Activated CD8-positive, alpha-beta memory T cell treated with anti-CD3 and anti-CD28 coated beads, Interleukin-2, amount 10 ng/mL, durations not matched to agents 7 days and 5 days (primary cell): ENCODE data around the gene TAF11L4. TPM values are rescaled to one million over a fixed set of nuclear protein-coding genes. Genes with fewer than 3 reads are reported as not detected.
"Not testable (repeated sequence)": the region's sequence is repeated elsewhere in the genome, so short reads cannot be mapped to it uniquely, and the experiment has no call there.

ENCODE experiments used
- ATAC-seq: fragments of 150-1000 bp; cut with Tn5 transposase; one replicate; pipeline ENCODE4 v1.10.0; 2021; ENCODE audit warnings: moderate library complexity
- CTCF ChIA-PET: fragments of 350-600 bp; sonication (Branson Sonifier 250); formaldehyde crosslinking; loops from one replicate; lab custom pipeline; 2021; ENCODE audit warnings: antibody characterized with exemption; lab: Charles Lee
- DNase-seq: peaks from one replicate; pipeline ENCODE4 v3.0.0-alpha.2; 2020
- H3K27ac Mint-ChIP-seq: one replicate; pipeline ENCODE4 v1.8.0; 2021; ENCODE audit warnings: mild to moderate bottlenecking, mixed read lengths
- H3K27me3 Mint-ChIP-seq: one replicate; pipeline ENCODE4 v1.8.0; 2021; ENCODE audit warnings: mixed read lengths
- H3K36me3 Mint-ChIP-seq: one replicate; pipeline ENCODE4 v1.8.0; 2021; ENCODE audit warnings: mild to moderate bottlenecking, mixed read lengths
- H3K4me1 Mint-ChIP-seq: one replicate; pipeline ENCODE4 v1.8.0; 2021; ENCODE audit warnings: mixed read lengths
- H3K4me3 Mint-ChIP-seq: one replicate; pipeline ENCODE4 v1.8.0; 2021; ENCODE audit warnings: mild to moderate bottlenecking, moderate library complexity, mixed read lengths
- H3K9me3 Mint-ChIP-seq: one replicate; pipeline ENCODE4 v1.8.0; 2022; ENCODE audit warnings: low read depth, mixed read lengths
- total RNA-seq, 2 experiments: library from RNA; stranded (reverse); gene quantifications; one replicate each; pipeline ENCODE4 v1.2.3, GENCODE V29; 2021

Gene TAF11L4
- total RNA-seq, result not detected

DNA sequence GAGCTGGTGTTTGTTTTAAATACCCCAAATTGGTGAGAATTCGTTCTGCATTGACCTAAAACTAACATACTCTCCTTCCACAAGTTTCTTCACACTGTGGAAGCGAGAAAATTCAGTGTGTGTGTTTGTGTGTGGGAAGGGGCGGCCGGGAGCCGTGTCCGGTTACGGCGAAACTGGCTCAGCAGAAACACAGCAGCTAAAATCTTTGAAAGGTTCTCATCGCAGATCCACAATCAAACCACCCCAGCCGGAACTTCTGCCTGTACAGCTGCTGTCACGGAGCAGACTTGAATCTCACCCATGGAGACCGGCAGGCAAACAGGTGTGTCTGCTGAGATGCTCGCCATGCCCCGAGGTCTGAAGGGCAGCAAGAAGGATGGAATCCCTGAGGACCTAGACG is at the start of gene TAF11L4:
TAF11L4 (plus strand) TSS at position 301 of the 400 bp plus-strand sequence.
- H3K36me3 Mint-ChIP-seq, H3K27me3 Mint-ChIP-seq, ATAC-seq, H3K4me1 Mint-ChIP-seq, DNase-seq, H3K4me3 Mint-ChIP-seq, CTCF ChIA-PET, H3K9me3 Mint-ChIP-seq, H3K27ac Mint-ChIP-seq: not testable (repeated sequence)

DNA sequence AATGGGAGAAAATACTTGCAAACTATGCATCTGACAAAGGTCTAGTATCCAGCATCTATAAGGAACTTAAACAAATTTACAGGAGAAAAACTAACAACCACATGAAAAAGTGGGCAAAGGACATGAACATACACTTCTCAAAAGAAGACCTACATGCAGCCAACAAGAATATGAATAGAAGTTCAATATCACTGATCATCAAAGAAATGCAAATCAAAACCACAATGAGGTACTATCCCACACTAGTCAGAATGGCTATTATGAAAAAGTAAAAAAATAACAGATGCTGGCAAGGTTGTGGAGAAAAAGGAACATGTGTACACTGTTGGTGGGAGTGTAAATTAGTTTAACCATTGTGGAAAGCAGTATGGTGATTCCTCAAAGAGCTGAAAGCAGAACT is 46.5 kb upstream of the TAF11L4 start:
- H3K36me3 Mint-ChIP-seq, H3K4me3 Mint-ChIP-seq, H3K27me3 Mint-ChIP-seq, CTCF ChIA-PET, H3K4me1 Mint-ChIP-seq, DNase-seq, H3K9me3 Mint-ChIP-seq, H3K27ac Mint-ChIP-seq, ATAC-seq: not testable (repeated sequence)

DNA sequence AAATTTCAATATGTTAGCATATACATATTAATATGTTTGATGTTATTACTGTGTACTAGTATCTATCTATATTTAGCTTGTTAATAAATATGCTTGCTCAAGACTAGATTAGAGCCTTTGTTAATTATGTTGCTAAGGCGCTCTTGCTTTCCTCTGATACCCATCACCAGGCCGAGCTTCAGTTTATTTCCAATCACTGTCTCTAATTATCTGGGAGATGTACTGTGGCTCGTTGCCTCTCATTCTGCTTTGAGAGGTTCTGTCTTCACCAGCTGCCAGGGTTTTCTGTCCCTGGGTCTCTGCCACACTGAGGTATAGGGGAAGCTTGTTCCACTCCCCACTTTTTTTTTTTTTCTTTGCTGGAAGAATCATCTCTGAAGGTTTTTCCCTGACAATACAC is 44.6 kb upstream of the TAF11L4 start:
- CTCF ChIA-PET, result no interaction called here
- H3K9me3 Mint-ChIP-seq, result peaks cover 2% of the 10 kb centered on the region
- H3K36me3 Mint-ChIP-seq, result no peaks in the 10 kb centered on the region

DNA sequence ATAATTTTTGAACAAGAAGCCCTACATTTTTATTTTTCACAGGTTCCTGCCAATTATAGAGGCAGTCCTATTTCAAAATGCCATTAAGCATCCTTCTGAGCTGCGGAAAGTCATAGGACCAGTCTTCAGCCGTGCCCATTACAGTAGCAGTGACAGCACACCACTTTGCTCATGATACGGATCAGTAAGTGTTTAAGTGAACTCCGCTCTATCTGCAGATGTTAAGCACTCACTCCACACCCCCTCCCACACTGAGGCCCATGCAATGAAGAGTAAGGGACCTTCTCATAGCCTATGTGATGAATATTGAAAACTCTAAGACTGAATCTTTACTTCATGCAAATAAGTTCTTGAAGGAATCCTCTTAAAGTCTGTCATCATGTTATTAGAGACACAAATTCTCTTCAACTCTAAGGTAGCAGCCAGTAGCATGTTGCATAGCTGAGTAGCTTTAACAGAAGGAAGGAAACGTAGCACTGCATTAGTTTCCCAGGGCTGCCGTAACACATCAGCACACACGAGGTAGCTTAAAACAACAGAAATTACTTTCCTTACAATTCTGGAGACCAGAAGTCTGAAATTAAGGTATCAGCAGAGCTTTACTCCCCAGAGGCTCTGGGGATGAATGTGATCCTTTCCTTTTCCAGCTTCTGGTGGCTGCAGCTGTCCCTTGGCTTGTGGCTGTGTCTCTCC is 43.9 kb upstream of the TAF11L4 start:
- DNase-seq (no peak), ATAC-seq (no peak)
- Mint-ChIP-seq H3K4me1 (no peaks in the 10 kb centered on the region), H3K27ac (no peak overlapping the region), H3K9me3 (peaks cover 2% of the 10 kb centered on the region), H3K27me3 (no peaks in the 10 kb centered on the region), H3K4me3 (no peak overlapping the region), H3K36me3 (no peaks in the 10 kb centered on the region)
- CTCF ChIA-PET, result no interaction called here

More for the DNA sequence above, 44.6 kb upstream of the TAF11L4 start:
- H3K4me1 Mint-ChIP-seq, result no peaks in the 10 kb centered on the region
- no peak for ATAC-seq
- no peak for DNase-seq
- no peaks in the 10 kb centered on the region for H3K27me3 Mint-ChIP-seq
- no peak overlapping the region for H3K4me3 Mint-ChIP-seq
- no peak overlapping the region for H3K27ac Mint-ChIP-seq

DNA sequence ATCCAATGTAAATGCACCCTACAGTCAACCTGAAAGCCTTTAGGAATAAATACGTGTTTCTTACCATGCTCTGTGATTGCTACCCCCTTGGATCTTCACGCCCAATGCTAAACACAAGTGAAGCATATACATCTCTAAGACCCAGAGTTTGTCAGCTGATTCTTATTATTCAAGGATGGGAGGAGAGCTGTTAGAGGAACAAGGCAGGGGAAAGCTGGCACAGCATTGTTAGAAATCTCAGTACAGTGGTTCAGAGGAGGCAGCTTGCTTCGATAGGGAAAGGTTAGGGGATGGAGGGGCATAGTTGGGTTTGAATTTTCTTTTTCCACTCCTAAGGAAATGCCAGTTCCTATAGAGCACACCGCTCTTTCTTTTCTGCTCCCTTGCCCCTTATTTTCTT is 40.2 kb upstream of the TAF11L4 start:
- Mint-ChIP-seq H3K4me1 (no peaks in the 10 kb centered on the region), H3K27ac (no peak overlapping the region), H3K4me3 (no peak overlapping the region), H3K27me3 (no peaks in the 10 kb centered on the region), H3K36me3 (no peaks in the 10 kb centered on the region), H3K9me3 (peaks cover 5% of the 10 kb centered on the region)
- no peak for ATAC-seq
- no peak for DNase-seq
- CTCF ChIA-PET, result no interaction called here

DNA sequence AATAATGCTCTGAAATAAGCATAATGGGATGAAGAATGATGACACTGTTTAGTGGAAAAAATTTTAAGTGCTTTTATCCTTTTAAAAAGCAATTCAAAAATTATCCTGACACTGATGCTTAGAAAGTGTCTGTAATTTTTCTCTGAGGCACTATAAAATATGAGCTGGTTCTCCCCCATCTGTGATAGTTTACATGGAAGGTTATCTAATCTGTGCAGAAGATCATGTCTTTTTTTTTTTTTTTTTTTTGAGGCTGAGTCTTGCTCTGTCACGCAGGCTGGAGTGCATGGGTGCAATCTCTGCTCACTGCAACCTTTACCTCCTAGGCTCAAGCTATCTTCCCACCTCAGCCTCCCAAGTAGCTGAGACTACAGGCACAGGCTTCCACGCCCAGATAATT is 38.8 kb upstream of the TAF11L4 start:
- CTCF ChIA-PET, result no interaction called here

DNA sequence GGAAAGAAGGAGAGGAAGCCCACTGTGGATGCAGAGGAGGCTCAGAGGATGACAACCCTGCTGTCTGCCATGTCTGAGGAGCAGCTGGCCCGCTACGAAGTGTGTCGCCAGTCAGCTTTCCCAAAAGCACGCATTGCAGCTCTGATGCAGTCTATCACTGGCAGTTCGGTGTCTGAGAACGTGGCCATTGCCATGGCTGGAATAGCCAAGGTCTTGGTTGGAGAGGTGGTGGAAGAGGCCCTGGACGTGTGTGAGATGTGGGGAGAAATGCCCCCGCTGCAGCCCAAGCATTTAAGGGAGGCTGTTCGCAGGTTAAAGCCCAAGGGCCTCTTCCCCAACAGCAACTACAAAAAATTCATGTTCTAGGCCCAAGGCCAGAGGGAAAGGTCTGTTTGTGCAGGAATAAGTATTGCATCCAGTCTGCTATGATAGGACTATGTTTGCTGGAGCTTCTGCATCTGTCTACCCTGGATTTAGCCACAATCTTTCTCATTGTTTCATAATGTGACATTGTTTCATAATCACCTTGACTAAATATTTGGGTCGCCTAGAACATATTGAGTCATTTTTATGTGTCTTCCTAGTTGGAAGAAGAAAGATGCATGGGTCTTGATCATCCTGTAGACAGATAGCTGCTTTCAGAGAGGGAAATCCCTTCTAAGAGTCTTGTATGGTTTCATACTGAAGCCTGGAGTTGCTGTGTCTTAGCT is 35.0 kb upstream of the TAF11L4 start:
- not testable (repeated sequence) for H3K36me3 Mint-ChIP-seq

More for the DNA sequence above, 38.8 kb upstream of the TAF11L4 start:
- H3K36me3 Mint-ChIP-seq, result no peaks in the 10 kb centered on the region
- H3K27me3 Mint-ChIP-seq, result no peaks in the 10 kb centered on the region
- ATAC-seq (no peak), DNase-seq (no peak)
- peaks cover 8% of the 10 kb centered on the region for H3K9me3 Mint-ChIP-seq
- no peak overlapping the region for H3K27ac Mint-ChIP-seq
- no peaks in the 10 kb centered on the region for H3K4me1 Mint-ChIP-seq
- no peak overlapping the region for H3K4me3 Mint-ChIP-seq

DNA sequence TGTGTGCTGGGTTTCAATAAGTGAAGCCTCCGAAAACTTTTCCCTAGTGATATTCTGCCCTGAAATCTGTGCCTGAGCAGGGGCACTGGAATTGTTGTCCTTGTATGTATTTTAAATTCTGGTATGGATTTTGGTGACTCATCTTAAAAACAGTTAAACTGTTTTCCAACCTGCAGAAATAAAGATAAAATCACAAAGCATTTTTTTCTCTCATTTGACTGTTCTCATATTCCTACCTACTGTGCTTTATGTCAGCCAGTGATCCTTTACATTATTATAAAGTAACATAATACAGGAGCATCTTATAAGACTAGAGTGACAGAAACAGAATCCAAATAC is 34.5 kb upstream of the TAF11L4 start:
- CTCF ChIA-PET, result no interaction called here
- Mint-ChIP-seq H3K9me3 (peaks cover 16% of the 10 kb centered on the region), H3K27me3 (no peaks in the 10 kb centered on the region), H3K4me1 (no peaks in the 10 kb centered on the region), H3K36me3 (no peaks in the 10 kb centered on the region), H3K4me3 (no peak overlapping the region), H3K27ac (no peak overlapping the region)
- no peak for ATAC-seq
- no peak for DNase-seq

More for the DNA sequence above, 35.0 kb upstream of the TAF11L4 start:
- ATAC-seq, H3K4me1 Mint-ChIP-seq, H3K27ac Mint-ChIP-seq, H3K4me3 Mint-ChIP-seq, DNase-seq, H3K27me3 Mint-ChIP-seq, CTCF ChIA-PET: not testable (repeated sequence)
- H3K9me3 Mint-ChIP-seq, result peaks cover 15% of the 10 kb centered on the region

DNA sequence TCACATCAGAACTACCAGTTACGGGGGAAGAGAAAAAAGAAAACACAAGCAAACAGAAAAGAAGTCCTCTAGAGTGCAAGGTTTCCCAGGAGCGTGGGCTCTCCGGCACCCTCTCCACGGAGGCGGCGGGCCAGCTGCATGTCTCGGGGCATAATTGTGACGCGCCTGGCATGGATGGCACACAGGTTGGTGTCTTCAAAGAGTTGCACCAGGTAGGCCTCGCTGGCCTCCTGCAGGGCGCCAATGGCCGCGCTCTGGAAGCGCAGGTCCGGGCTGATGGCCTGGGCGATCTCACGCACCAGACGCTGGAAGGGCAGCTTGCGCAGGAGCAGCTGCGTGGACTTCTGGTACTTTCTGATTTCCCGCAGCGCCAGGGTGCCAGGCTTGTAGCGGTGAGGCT is 30.3 kb upstream of the TAF11L4 start:
- peaks cover 22% of the 10 kb centered on the region for H3K9me3 Mint-ChIP-seq
- DNase-seq, ATAC-seq, H3K4me1 Mint-ChIP-seq, H3K4me3 Mint-ChIP-seq, H3K36me3 Mint-ChIP-seq, H3K27ac Mint-ChIP-seq, CTCF ChIA-PET, H3K27me3 Mint-ChIP-seq: not testable (repeated sequence)

DNA sequence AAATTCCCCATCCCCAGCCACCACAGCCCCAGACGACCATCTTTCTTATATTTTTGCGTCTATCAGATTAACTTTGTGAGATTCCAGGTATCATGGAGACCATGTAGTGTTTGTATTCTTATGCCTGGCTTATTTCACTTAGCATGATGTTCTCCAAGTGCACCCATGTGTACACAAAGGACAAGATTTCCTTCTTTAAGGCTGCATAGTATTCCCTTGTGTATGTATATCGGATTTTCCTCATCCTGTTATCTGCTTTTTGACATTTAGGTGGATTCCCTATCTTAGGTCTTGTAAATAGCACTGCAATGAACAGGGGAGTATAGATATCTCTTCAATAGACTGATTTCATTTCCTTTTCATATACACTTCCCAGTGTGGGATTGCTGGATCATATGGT is 28.8 kb upstream of the TAF11L4 start:
- Mint-ChIP-seq H3K4me1 (no peaks in the 10 kb centered on the region), H3K27ac (no peak overlapping the region), H3K36me3 (no peaks in the 10 kb centered on the region), H3K27me3 (no peaks in the 10 kb centered on the region), H3K9me3 (peaks cover 19% of the 10 kb centered on the region), H3K4me3 (no peak overlapping the region)
- CTCF ChIA-PET, result no interaction called here
- no peak for DNase-seq
- ATAC-seq, result no peak

DNA sequence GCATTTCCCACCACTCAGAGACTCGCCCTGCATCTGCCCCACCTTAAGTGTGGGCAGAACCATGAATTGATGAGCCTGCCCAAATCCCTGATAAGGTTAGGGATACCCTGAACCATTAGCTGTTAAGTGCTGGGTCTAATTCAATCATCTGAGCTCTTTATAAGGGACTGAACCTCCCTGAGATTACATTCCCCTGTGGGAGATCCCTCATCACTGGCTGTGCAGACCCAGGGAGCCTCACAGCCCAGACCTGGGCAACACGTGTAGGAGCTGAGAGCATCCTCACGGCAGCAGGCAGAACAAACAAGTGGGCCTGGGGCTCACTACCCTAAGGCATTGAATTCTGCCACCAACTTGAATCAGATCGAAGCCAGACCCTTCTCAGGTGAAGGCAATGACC is 24.2 kb upstream of the TAF11L4 start:
- no peak overlapping the region for H3K27ac Mint-ChIP-seq
- no peaks in the 10 kb centered on the region for H3K36me3 Mint-ChIP-seq
- no peak for ATAC-seq
- H3K9me3 Mint-ChIP-seq, result peaks cover 13% of the 10 kb centered on the region
- CTCF ChIA-PET, result no interaction called here
- DNase-seq, result no peak
- H3K4me3 Mint-ChIP-seq, result no peak overlapping the region
- H3K27me3 Mint-ChIP-seq, result no peaks in the 10 kb centered on the region
- H3K4me1 Mint-ChIP-seq, result no peaks in the 10 kb centered on the region

DNA sequence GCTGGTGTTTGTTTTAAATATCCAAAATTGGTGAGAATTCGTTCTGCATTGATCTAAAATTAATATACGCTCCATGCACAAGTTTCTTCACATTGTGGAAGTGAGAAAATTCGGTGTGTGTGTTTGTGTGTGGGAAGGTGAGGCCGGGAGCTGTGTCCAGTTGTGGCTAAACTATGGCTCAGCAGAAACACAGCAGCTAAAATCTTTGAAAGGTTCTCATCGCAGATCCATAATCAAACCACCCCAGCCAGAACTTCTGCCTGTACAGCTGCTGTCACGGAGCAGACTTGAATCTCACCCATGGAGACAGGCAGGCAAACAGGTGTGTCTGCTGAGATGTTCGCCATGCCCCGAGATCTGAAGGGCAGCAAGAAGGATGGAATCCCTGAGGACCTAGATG is 23.7 kb upstream of the TAF11L4 start, which contains the start of gene TAF11L2:
TAF11L2 (plus strand) TSS at position 301 of the 400 bp plus-strand sequence.
- H3K4me3 Mint-ChIP-seq, ATAC-seq, H3K27me3 Mint-ChIP-seq, H3K9me3 Mint-ChIP-seq, H3K4me1 Mint-ChIP-seq, CTCF ChIA-PET, H3K27ac Mint-ChIP-seq, DNase-seq, H3K36me3 Mint-ChIP-seq: not testable (repeated sequence)

DNA sequence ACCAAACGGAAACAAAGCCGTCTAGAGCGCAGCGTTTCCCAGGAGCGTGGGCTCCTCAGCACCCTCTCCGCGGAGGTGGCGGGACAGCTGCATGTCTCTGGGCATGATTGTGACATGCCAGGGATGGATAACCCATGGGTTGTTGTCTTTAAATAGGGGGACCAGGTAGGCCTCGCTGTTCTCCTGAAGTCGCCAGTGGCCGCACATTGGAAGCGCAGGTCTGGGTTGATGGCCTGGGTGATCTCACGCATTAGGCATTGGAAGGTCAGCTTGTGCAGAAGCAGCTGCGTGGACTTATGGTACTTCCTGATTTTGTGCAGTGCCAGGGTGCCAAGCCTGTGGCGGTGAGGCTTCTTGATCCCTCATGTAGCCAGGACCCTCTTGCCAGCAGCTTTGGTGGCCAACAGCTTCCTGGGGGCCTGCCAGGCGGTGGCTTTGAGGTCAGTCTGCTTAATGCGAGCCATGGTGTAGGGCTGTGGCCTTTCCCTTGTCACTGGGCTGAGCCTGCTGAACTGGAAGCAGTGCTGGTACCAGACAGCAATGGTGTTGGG is 9.8 kb upstream of the TAF11L4 start:
- Mint-ChIP-seq H3K27ac (no peak overlapping the region), H3K4me1 (no peaks in the 10 kb centered on the region), H3K9me3 (peaks cover 9% of the 10 kb centered on the region), H3K36me3 (no peaks in the 10 kb centered on the region), H3K4me3 (no peak overlapping the region), H3K27me3 (no peaks in the 10 kb centered on the region)
- CTCF ChIA-PET, result no interaction called here
- ATAC-seq (no peak), DNase-seq (no peak)

DNA sequence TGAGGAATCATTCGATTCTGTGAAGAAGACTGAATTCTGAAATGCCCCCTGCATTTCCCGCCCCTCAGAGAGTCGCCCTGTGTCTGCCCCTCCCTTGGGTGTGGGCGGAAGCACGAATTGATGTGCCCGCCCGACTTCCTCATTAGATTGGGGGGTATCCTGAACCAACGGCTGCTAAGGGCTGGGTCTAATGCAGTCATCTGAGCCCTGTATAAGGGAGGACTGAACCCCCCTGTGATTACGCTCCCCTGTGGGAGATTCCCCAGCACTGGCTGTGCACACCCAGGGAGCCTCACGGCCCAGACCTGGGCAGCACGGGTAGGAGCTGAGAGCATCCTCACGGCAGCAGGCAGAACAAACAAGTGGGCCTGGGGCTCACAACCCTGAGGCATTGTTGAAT is 4.1 kb upstream of the TAF11L4 start:
- H3K27ac Mint-ChIP-seq, CTCF ChIA-PET, DNase-seq: not testable (repeated sequence)

More for the DNA sequence above, 4.1 kb upstream of the TAF11L4 start:
- H3K9me3 Mint-ChIP-seq, H3K4me1 Mint-ChIP-seq, H3K4me3 Mint-ChIP-seq, H3K36me3 Mint-ChIP-seq, ATAC-seq, H3K27me3 Mint-ChIP-seq: not testable (repeated sequence)
